Panc1 (cell line): Measurements from ENCODE around the gene SEC22C. TPM values are rescaled to one million over a fixed set of nuclear protein-coding genes. Genes with fewer than 3 reads are reported as not detected.

Experiments used
- ATAC-seq: fragments of 200-7000 bp; cut with Tn5 transposase; 2 replicates; pipeline ENCODE4 v1.9.1; 2020; ENCODE audit warnings: mild to moderate bottlenecking, moderate library complexity
- BruUV-seq: library from RNA; stranded (reverse); fragments of 400-500 nt; replicated peaks from 2 replicates; lab custom pipeline; 2021; lab: Mats Ljungman, UMichigan
- CTCF ChIA-PET: fragments of 300-600 bp; sonication (Branson Sonifier 250); formaldehyde crosslinking; loops from one replicate; lab custom pipeline; 2022; ENCODE audit warnings: antibody characterized with exemption; lab: Charles Lee
- POLR2A ChIA-PET: fragments of 300-600 bp; sonication (Branson Sonifier 250); formaldehyde crosslinking; loops from one replicate; lab custom pipeline; 2022; ENCODE audit warnings: antibody characterized with exemption; lab: Charles Lee
- DNase-seq: peaks from one replicate; pipeline ENCODE4 v3.0.0-alpha.2; 2010; ENCODE audit warnings: low read depth, low spot score
- H3K27ac ChIP-seq: 2 replicates; pipeline ENCODE4 v1.5.1; 2011; ENCODE audit warnings: mild to moderate bottlenecking, low read length, inconsistent platforms
- H3K27me3 ChIP-seq: fragments of 200-500 bp; sonication (Bioruptor generic); 2 replicates; pipeline ENCODE4 v1.6.0; 2014; ENCODE audit warnings: low read length, inconsistent platforms; ENCODE audit not compliant: control insufficient read depth, insufficient read depth
- H3K36me3 ChIP-seq: fragments of 200-500 bp; sonication (Bioruptor generic); 2 replicates; pipeline ENCODE4 v1.5.1; 2014; ENCODE audit warnings: inconsistent platforms, mild to moderate bottlenecking, low read length, moderate library complexity; ENCODE audit not compliant: control insufficient read depth, insufficient read depth
- H3K4me1 ChIP-seq: 2 replicates; pipeline ENCODE4 v1.5.1; 2011; ENCODE audit warnings: inconsistent platforms, mild to moderate bottlenecking, low read length, moderate library complexity; ENCODE audit not compliant: control insufficient read depth, insufficient read depth
- H3K4me3 ChIP-seq, 2 experiments: 2 replicates each; pipeline ENCODE4 v1.5.1; 2011 to 2012; ENCODE audit warnings: low read depth in 2 of 2, low read length in 2 of 2, mild to moderate bottlenecking in 2 of 2, inconsistent platforms in 1 of 2, moderate library complexity in 1 of 2
- H3K9me3 ChIP-seq: fragments of 200-500 bp; sonication (Bioruptor generic); 2 replicates; pipeline ENCODE4 v1.5.1; 2014; ENCODE audit warnings: low read depth, mild to moderate bottlenecking, inconsistent platforms, low read length, moderate library complexity; ENCODE audit not compliant: control insufficient read depth, insufficient read depth
- CTCF ChIP-seq: fragments of 450-650 bp; IDR thresholded peaks from 2 replicates; pipeline ENCODE4 v1.5.1; 2017; ENCODE audit warnings: mild to moderate bottlenecking
- POLR2AphosphoS5 ChIP-seq: IDR thresholded peaks from 2 replicates; pipeline ENCODE4 v1.6.1; 2012; ENCODE audit warnings: mild to moderate bottlenecking, low read depth, low read length, moderate library complexity
- REST ChIP-seq, 2 experiments: IDR thresholded peaks; 2 replicates each; pipeline ENCODE4 v1.6.1; 2011 to 2012; ENCODE audit warnings: low read depth in 2 of 2, control low read depth in 1 of 2, low read length in 1 of 2, mild to moderate bottlenecking in 1 of 2, moderate library complexity in 1 of 2; ENCODE audit not compliant: insufficient read depth in 1 of 2
- SIN3A ChIP-seq: IDR thresholded peaks from 2 replicates; pipeline ENCODE4 v1.6.1; 2012; ENCODE audit warnings: low read depth, mild to moderate bottlenecking, low read length, moderate library complexity, borderline replicate concordance; ENCODE audit not compliant: insufficient read depth
- TCF7L2 ChIP-seq: IDR thresholded peaks from 2 replicates; pipeline ENCODE4 v1.6.1; 2011; ENCODE audit warnings: mild to moderate bottlenecking, low read depth, low read length, inconsistent platforms
- in situ Hi-C: cut with HindIII; loops from 2 replicates; pipeline ENCODE4 v1.10.0; 2016; ENCODE audit warnings: low sequenced_read_pairs, low pct_unique_long_range_greater_than_20kb
- intact Hi-C: fragments of 100-400 bp; cut with micrococcal nuclease; formaldehyde crosslinking; loops from one replicate; pipeline ENCODE4 v1.10.0; 2022; ENCODE audit not compliant: unreplicated experiment
- total RNA-seq: library from RNA; stranded (reverse); gene quantifications from one replicate; pipeline ENCODE4 v1.2.1, GENCODE V29; 2021; ENCODE audit not compliant: unreplicated experiment

Gene SEC22C
- total RNA-seq, 1 experiment from 2014 or later, result 45.9 TPM

GRCh38 chr3:42520336-42520735, 61.4 kb downstream of the SEC22C start:
- H3K4me1 ChIP-seq, result no peaks in the 10 kb centered on the region
- H3K36me3 ChIP-seq, result no peaks in the 10 kb centered on the region
- ChIA-PET POLR2A (no interaction called here), CTCF (no interaction called here)
- H3K27me3 ChIP-seq, result no peaks in the 10 kb centered on the region
- H3K9me3 ChIP-seq, result no peaks in the 10 kb centered on the region
- ATAC-seq (no peak), DNase-seq (no peak)
- no peak overlapping the region for H3K27ac ChIP-seq
- TF ChIP-seq POLR2AphosphoS5 (no peak), SIN3A (no peak), REST (IDR thresholded peaks at IDR 0.05; ENCODE audit: insufficient read depth in 1 of 2, low read depth in 2 of 2, low read length in 1 of 2) (no peak), TCF7L2 (no peak), CTCF (no peak)
- in situ Hi-C loops (no loop called here), intact Hi-C loops (no loop called here)
- no TSS peak for BruUV-seq
- no peak overlapping the region for H3K4me3 ChIP-seq

- CTCF ChIA-PET, result no interaction called here
- no peak overlapping the region for H3K27ac ChIP-seq
- DNase-seq, result no peak
- no TSS peak for BruUV-seq
- no peaks in the 10 kb centered on the region for H3K9me3 ChIP-seq
- no peaks in the 10 kb centered on the region for H3K36me3 ChIP-seq
- no peak for ATAC-seq
- H3K4me1 ChIP-seq, result no peaks in the 10 kb centered on the region
- intact Hi-C loops, result no loop called here
- POLR2A ChIA-PET, result no interaction called here
- no peaks in the 10 kb centered on the region for H3K27me3 ChIP-seq
- TF ChIP-seq CTCF, result no peak
- no peak for TF ChIP-seq TCF7L2
- no peak for TF ChIP-seq REST (IDR thresholded peaks at IDR 0.05; ENCODE audit: insufficient read depth in 1 of 2, low read depth in 2 of 2, low read length in 1 of 2)
- no peak for TF ChIP-seq SIN3A
- TF ChIP-seq POLR2AphosphoS5, result no peak
- in situ Hi-C loops, result no loop called here
- no peak overlapping the region for H3K4me3 ChIP-seq
Observed at GRCh38 chr3:42519568-42519962, 62.2 kb downstream of the SEC22C start.
